ENCODE data around the gene BBOF1.
"Not testable (repeated sequence)": the region's sequence is repeated elsewhere in the genome, so short reads cannot be mapped to it uniquely, and the experiment has no call there.

BBOF1 gene

GRCh38 chr14:73997944-73998447, 21.2 kb upstream of the BBOF1 start:
- no CpG with 5 or more reads among the region's 7 CpGs for WGBS, 2 donors (ENCODE audit: extremely low coverage in 2 of 2, insufficient read length in 2 of 2, insufficient replicate concordance in 1 of 2)
- Histone ChIP-seq H2BK12ac (ENCODE audit: low read length) (no peak overlapping the region), H3K9me3 (replicated peaks in 1 of 2; ENCODE audit: control insufficient read depth in 2 of 2, insufficient read depth in 1 of 2, low read depth in 1 of 2, low read length in 2 of 2) (no peaks in the 10 kb centered on the region), H3K79me1 (ENCODE audit: low read depth, low read length) (no peaks in the 10 kb centered on the region), H2AFZ (ENCODE audit: low read length) (no peak overlapping the region), H2BK15ac (ENCODE audit: low read length) (no peak overlapping the region), H3K4me1 (ENCODE audit: control insufficient read depth in 2 of 2, insufficient read depth in 1 of 2, low read depth in 1 of 2, low read length in 2 of 2) (no peaks in the 10 kb centered on the region), H3K18ac (ENCODE audit: low read length) (no peak overlapping the region), H2AK5ac (ENCODE audit: low read depth, low read length) (no peak overlapping the region), H3K4me3 (ENCODE audit: low read length in 2 of 2) (no peak overlapping the region), H3K36me3 (replicated peaks in 1 of 2; ENCODE audit: control insufficient read depth in 2 of 2, insufficient read depth in 2 of 2, low read length in 2 of 2) (peaks cover 2 to 5% of the 10 kb centered on the region in 2 donors), H4K91ac (ENCODE audit: low read depth, low read length, poor library complexity) (no peak overlapping the region), H4K8ac (ENCODE audit: low read depth, low read length) (no peak overlapping the region), H3K4ac (ENCODE audit: low read length) (no peak overlapping the region), H3K27ac (replicated peaks; ENCODE audit: low read length) (no peak overlapping the region), H2BK5ac (ENCODE audit: low read length) (no peak overlapping the region), H3K4me2 (ENCODE audit: insufficient read depth, low read length, poor library complexity, severe bottlenecking) (no peak overlapping the region), H3K27me3 (ENCODE audit: control insufficient read depth in 3 of 3, insufficient read depth in 3 of 3, low read depth in 1 of 3, low read length in 3 of 3) (no peaks in the 10 kb centered on the region), H3K9ac (ENCODE audit: low read depth, low read length, poor library complexity) (no peak overlapping the region), H3K23ac (ENCODE audit: low read depth, low read length, poor library complexity) (no peak overlapping the region), H2BK120ac (ENCODE audit: low read depth, low read length) (no peak overlapping the region), H3K14ac (ENCODE audit: low read length) (no peak overlapping the region)
- DNase-seq (ENCODE audit: low spot score), result no peak

- no peak for DNase-seq (ENCODE audit: low spot score)
- Histone ChIP-seq H3K14ac (ENCODE audit: low read length) (no peak overlapping the region), H3K23ac (ENCODE audit: low read depth, low read length, poor library complexity) (no peak overlapping the region), H3K18ac (ENCODE audit: low read length) (no peak overlapping the region), H3K9ac (ENCODE audit: low read depth, low read length, poor library complexity) (no peak overlapping the region), H3K9me3 (replicated peaks in 1 of 2; ENCODE audit: control insufficient read depth in 2 of 2, insufficient read depth in 1 of 2, low read depth in 1 of 2, low read length in 2 of 2) (no peaks in the 10 kb centered on the region), H3K79me1 (ENCODE audit: low read depth, low read length) (no peaks in the 10 kb centered on the region), H2BK12ac (ENCODE audit: low read length) (no peak overlapping the region), H3K36me3 (replicated peaks in 1 of 2; ENCODE audit: control insufficient read depth in 2 of 2, insufficient read depth in 2 of 2, low read length in 2 of 2) (peaks cover 2 to 5% of the 10 kb centered on the region in 2 donors), H2BK5ac (ENCODE audit: low read length) (no peak overlapping the region), H3K4me2 (ENCODE audit: insufficient read depth, low read length, poor library complexity, severe bottlenecking) (no peak overlapping the region), H2BK120ac (ENCODE audit: low read depth, low read length) (no peak overlapping the region), H3K4ac (ENCODE audit: low read length) (no peak overlapping the region), H2AK5ac (ENCODE audit: low read depth, low read length) (no peak overlapping the region), H3K4me1 (ENCODE audit: control insufficient read depth in 2 of 2, insufficient read depth in 1 of 2, low read depth in 1 of 2, low read length in 2 of 2) (no peaks in the 10 kb centered on the region), H2AFZ (ENCODE audit: low read length) (no peak overlapping the region), H4K91ac (ENCODE audit: low read depth, low read length, poor library complexity) (no peak overlapping the region), H3K27ac (replicated peaks; ENCODE audit: low read length) (no peak overlapping the region), H3K4me3 (ENCODE audit: low read length in 2 of 2) (no peak overlapping the region), H4K8ac (ENCODE audit: low read depth, low read length) (no peak overlapping the region), H3K27me3 (ENCODE audit: control insufficient read depth in 3 of 3, insufficient read depth in 3 of 3, low read depth in 1 of 3, low read length in 3 of 3) (no peaks in the 10 kb centered on the region), H2BK15ac (ENCODE audit: low read length) (no peak overlapping the region)
- no CpG with 5 or more reads among the region's 2 CpGs for WGBS, 2 donors (ENCODE audit: extremely low coverage in 2 of 2, insufficient read length in 2 of 2, insufficient replicate concordance in 1 of 2)
Observed at GRCh38 chr14:73998726-73999125, 20.4 kb upstream of the BBOF1 start.

- not testable (repeated sequence) for H3K14ac ChIP-seq (ENCODE audit: low read length); H3K4ac ChIP-seq (ENCODE audit: low read length); H3K27ac ChIP-seq (replicated peaks; ENCODE audit: low read length); H2BK120ac ChIP-seq (ENCODE audit: low read depth, low read length); H2BK5ac ChIP-seq (ENCODE audit: low read length); H3K4me3 ChIP-seq (ENCODE audit: low read length in 2 of 2); H3K36me3 ChIP-seq (replicated peaks in 1 of 2; ENCODE audit: control insufficient read depth in 2 of 2, insufficient read depth in 2 of 2, low read length in 2 of 2); DNase-seq (ENCODE audit: low spot score); H2BK12ac ChIP-seq (ENCODE audit: low read length); H3K79me1 ChIP-seq (ENCODE audit: low read depth, low read length); H2AK5ac ChIP-seq (ENCODE audit: low read depth, low read length); H2AFZ ChIP-seq (ENCODE audit: low read length); H3K9ac ChIP-seq (ENCODE audit: low read depth, low read length, poor library complexity); H3K27me3 ChIP-seq (ENCODE audit: control insufficient read depth in 3 of 3, insufficient read depth in 3 of 3, low read depth in 1 of 3, low read length in 3 of 3); H3K18ac ChIP-seq (ENCODE audit: low read length); H3K9me3 ChIP-seq (replicated peaks in 1 of 2; ENCODE audit: control insufficient read depth in 2 of 2, insufficient read depth in 1 of 2, low read depth in 1 of 2, low read length in 2 of 2); H3K4me1 ChIP-seq (ENCODE audit: control insufficient read depth in 2 of 2, insufficient read depth in 1 of 2, low read depth in 1 of 2, low read length in 2 of 2); H3K23ac ChIP-seq (ENCODE audit: low read depth, low read length, poor library complexity); H4K91ac ChIP-seq (ENCODE audit: low read depth, low read length, poor library complexity); H4K8ac ChIP-seq (ENCODE audit: low read depth, low read length); H3K4me2 ChIP-seq (ENCODE audit: insufficient read depth, low read length, poor library complexity, severe bottlenecking); H2BK15ac ChIP-seq (ENCODE audit: low read length)
- no CpG with 5 or more reads among the region's 3 CpGs for WGBS, 2 donors (ENCODE audit: extremely low coverage in 2 of 2, insufficient read length in 2 of 2, insufficient replicate concordance in 1 of 2)
Observed at GRCh38 chr14:74005664-74006063, 13.5 kb upstream of the BBOF1 start.

- Histone ChIP-seq H3K36me3 (replicated peaks in 1 of 2; ENCODE audit: control insufficient read depth in 2 of 2, insufficient read depth in 2 of 2, low read length in 2 of 2) (peaks cover 4 to 22% of the 10 kb centered on the region in 2 donors), H2AFZ (ENCODE audit: low read length) (no peak overlapping the region), H3K23ac (ENCODE audit: low read depth, low read length, poor library complexity) (no peak overlapping the region), H3K4me3 (ENCODE audit: low read length in 2 of 2) (no peak overlapping the region), H3K9ac (ENCODE audit: low read depth, low read length, poor library complexity) (no peak overlapping the region), H3K4me1 (ENCODE audit: control insufficient read depth in 2 of 2, insufficient read depth in 1 of 2, low read depth in 1 of 2, low read length in 2 of 2) (no peaks in the 10 kb centered on the region), H3K79me1 (ENCODE audit: low read depth, low read length) (no peaks in the 10 kb centered on the region), H4K8ac (ENCODE audit: low read depth, low read length) (no peak overlapping the region), H3K27me3 (ENCODE audit: control insufficient read depth in 3 of 3, insufficient read depth in 3 of 3, low read depth in 1 of 3, low read length in 3 of 3) (no peaks in the 10 kb centered on the region), H2BK5ac (ENCODE audit: low read length) (no peak overlapping the region), H2BK15ac (ENCODE audit: low read length) (no peak overlapping the region), H3K9me3 (replicated peaks in 1 of 2; ENCODE audit: control insufficient read depth in 2 of 2, insufficient read depth in 1 of 2, low read depth in 1 of 2, low read length in 2 of 2) (no peaks in the 10 kb centered on the region), H3K4ac (ENCODE audit: low read length) (no peak overlapping the region), H4K91ac (ENCODE audit: low read depth, low read length, poor library complexity) (no peak overlapping the region), H2BK120ac (ENCODE audit: low read depth, low read length) (no peak overlapping the region), H2BK12ac (ENCODE audit: low read length) (no peak overlapping the region), H3K27ac (replicated peaks; ENCODE audit: low read length) (no peak overlapping the region), H3K14ac (ENCODE audit: low read length) (no peak overlapping the region), H2AK5ac (ENCODE audit: low read depth, low read length) (no peak overlapping the region), H3K18ac (ENCODE audit: low read length) (no peak overlapping the region), H3K4me2 (ENCODE audit: insufficient read depth, low read length, poor library complexity, severe bottlenecking) (no peak overlapping the region)
- no CpG with 5 or more reads among the region's 2 CpGs for WGBS, 2 donors (ENCODE audit: extremely low coverage in 2 of 2, insufficient read length in 2 of 2, insufficient replicate concordance in 1 of 2)
- no peak for DNase-seq (ENCODE audit: low spot score)
Observed at GRCh38 chr14:74008843-74009499, 10.2 kb upstream of the BBOF1 start.
